ENCODE data around the gene MTM1.

MTM1 gene

GRCh38 chrX:150548684-150549083 is 19.7 kb upstream of the MTM1 start:
- no peak for DNase-seq (ENCODE audit: low read depth)

- no peak for DNase-seq (ENCODE audit: low read depth)
These were observed 16.5 kb upstream of the MTM1 start for GRCh38 chrX:150551963-150552362.

- no peak for DNase-seq (ENCODE audit: low read depth)
These were observed 10.0 kb upstream of the MTM1 start for GRCh38 chrX:150558424-150558823.

GRCh38 chrX:150564838-150565237 is 3.6 kb upstream of the MTM1 start:
- no peak for DNase-seq (ENCODE audit: low read depth)

- no peak for DNase-seq (ENCODE audit: low read depth)
These were observed 2.9 kb upstream of the MTM1 start for GRCh38 chrX:150565551-150565950.

- no peak for DNase-seq (ENCODE audit: low read depth)
These were observed 1.7 kb upstream of the MTM1 start for GRCh38 chrX:150566734-150567182.

GRCh38 chrX:150567645-150568319 is 639 bp upstream of the MTM1 start:
- no peak for DNase-seq (ENCODE audit: low read depth)

- DNase-seq (ENCODE audit: low read depth), result no peak
These were observed 695 bp downstream of the MTM1 start for GRCh38 chrX:150569155-150569477.

- DNase-seq (ENCODE audit: low read depth), result no peak
These were observed 2.1 kb downstream of the MTM1 start for GRCh38 chrX:150570512-150570911.

- DNase-seq (ENCODE audit: low read depth), result no peak
These were observed 3.8 kb downstream of the MTM1 start for GRCh38 chrX:150572206-150572605.

- DNase-seq (ENCODE audit: low read depth), result no peak
These were observed 4.7 kb downstream of the MTM1 start for GRCh38 chrX:150573106-150573505.

GRCh38 chrX:150573702-150574101 is 5.3 kb downstream of the MTM1 start:
- no peak for DNase-seq (ENCODE audit: low read depth)

GRCh38 chrX:150574559-150575418 is 6.4 kb downstream of the MTM1 start:
- DNase-seq (ENCODE audit: low read depth), result no peak

- no peak for DNase-seq (ENCODE audit: low read depth)
These were observed 7.0 kb downstream of the MTM1 start for GRCh38 chrX:150575419-150575814.

- no peak for DNase-seq (ENCODE audit: low read depth)
These were observed 8.8 kb downstream of the MTM1 start for GRCh38 chrX:150577174-150577573.

- no peak for DNase-seq (ENCODE audit: low read depth)
These were observed 12.8 kb downstream of the MTM1 start for GRCh38 chrX:150581093-150581775.

- DNase-seq (ENCODE audit: low read depth), result no peak
These were observed 14.0 kb downstream of the MTM1 start for GRCh38 chrX:150582338-150582948.

GRCh38 chrX:150587585-150588503 is 19.4 kb downstream of the MTM1 start:
- DNase-seq (ENCODE audit: low read depth), result no peak

- DNase-seq (ENCODE audit: low read depth), result no peak
These were observed 26.2 kb downstream of the MTM1 start for GRCh38 chrX:150594584-150594983.

GRCh38 chrX:150599226-150599625 is 30.8 kb downstream of the MTM1 start:
- no peak for DNase-seq (ENCODE audit: low read depth)

GRCh38 chrX:150602296-150602695 is 33.9 kb downstream of the MTM1 start:
- DNase-seq (ENCODE audit: low read depth), result no peak

Data from stimulated activated CD8-positive, alpha-beta memory T cell treated with anti-CD3 and anti-CD28 coated beads, Interleukin-15, amount 100 ng/mL, for 24 hours (primary cell).